GM18519 (cell line): Measurements from ENCODE around the gene CCDC127.
"Not testable (repeated sequence)": the region's sequence is repeated elsewhere in the genome, so short reads cannot be mapped to it uniquely, and the experiment has no call there.

Source experiments
- ATAC-seq: cut with Tn5 transposase; IDR thresholded peaks from one replicate; pipeline ENCODE4 v1.9.1; 2021; ENCODE audit warnings: mild to moderate bottlenecking, moderate library complexity; ENCODE audit not compliant: unreplicated experiment, low FRiP score

Gene CCDC127

DNA sequence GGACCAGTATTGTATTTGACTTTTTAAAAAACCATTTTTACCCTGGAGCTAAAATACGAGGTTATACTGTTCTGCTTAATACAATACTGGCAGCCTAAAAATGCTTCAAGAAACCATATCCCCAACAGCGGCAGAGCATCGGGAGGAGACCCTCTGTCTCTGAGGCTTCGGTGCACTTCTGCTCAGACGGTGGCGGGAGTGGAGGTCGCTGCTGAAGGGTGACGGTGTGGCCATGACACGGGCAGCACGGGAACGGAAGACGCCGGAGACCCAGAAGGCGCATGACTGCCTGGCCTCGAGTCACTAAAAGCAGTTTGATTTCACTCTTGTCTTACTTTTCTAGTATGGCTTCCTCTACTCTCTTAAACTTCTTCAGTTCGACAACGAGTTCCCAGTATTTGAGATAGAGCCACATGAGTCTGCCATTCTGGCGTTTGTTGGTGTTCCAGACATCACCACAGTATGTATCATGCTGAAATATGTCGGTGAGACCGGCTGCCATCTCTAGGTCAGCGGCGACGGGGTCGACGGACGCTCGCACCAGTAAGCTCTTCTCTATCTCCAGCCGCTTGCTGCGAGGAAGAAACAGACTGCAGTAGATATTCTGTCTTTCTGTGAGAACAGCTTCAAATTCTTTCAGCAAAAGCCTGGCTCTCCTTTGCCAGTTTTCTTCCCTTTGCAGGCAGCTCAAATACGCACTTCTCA is 12.8 kb downstream of the CCDC127 start:
- no peak for ATAC-seq

DNA sequence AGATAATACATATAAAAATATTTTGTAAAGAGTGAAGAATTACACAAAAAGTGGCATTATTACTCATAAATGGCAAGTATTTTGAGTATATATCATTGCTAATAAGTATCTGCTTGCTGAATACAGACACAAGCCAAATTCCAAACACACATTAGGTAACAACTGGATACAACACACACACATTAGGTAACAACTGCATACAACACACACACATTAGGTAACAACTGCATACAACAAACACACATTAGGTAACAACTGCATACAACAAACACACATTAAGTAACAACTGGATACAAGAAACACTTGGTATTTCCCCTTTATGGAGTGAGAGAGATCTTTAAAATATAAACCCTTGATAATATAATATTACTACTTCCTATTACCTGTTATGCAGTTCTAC is 13.5 kb downstream of the CCDC127 start:
- no peak for ATAC-seq

DNA sequence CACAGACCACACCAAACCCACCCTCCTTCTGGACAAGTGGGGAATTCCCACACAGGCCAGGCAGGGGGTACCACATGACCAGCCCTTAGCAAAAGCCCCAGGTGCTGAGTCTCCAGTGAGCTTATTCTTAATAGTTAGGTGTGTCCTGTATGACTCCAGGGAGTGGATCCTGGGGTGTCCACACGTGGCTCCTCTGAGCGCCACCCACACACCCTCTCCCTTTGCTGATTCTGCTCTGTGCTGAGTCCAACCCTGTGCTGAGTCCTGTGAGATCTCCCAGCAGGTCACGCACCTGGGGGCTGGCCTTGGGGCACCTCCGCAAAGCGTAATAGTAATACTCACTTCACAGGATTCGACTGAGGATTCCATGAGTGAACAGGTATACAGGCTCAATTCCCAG is 14.0 kb downstream of the CCDC127 start:
- no peak for ATAC-seq

DNA sequence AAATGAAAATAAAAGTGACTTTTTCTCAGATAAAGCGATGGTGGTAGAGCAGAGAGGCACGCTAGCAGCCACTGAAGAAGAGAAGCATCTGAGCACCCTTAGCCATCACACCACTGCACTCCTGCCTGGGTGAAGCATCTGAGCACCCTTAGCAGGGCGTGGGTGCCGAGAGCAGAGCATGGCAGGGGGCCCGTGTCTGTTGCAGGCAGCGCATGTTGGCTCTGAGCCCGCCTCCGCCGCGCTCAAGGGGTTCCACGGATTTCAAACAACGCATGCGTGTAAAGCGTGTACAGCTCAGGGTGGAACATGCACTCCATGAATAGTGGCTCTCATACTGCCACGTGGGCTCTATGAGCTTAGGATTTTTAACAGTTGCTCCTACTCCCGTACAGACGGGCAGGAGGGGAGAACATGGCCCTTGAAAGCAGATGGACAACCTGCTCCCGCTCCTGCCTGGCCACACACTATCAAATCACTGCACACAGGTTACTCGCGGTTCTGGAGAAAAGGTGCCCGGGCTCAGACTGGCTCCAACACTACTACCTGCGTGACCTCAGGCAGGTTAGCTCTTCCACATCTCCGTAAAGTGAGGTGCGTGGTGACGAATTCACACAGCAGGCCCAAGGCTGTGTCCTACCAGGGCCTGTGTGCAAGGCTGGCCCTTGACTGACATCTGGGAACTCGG is 14.6 kb downstream of the CCDC127 start:
- no peak for ATAC-seq

DNA sequence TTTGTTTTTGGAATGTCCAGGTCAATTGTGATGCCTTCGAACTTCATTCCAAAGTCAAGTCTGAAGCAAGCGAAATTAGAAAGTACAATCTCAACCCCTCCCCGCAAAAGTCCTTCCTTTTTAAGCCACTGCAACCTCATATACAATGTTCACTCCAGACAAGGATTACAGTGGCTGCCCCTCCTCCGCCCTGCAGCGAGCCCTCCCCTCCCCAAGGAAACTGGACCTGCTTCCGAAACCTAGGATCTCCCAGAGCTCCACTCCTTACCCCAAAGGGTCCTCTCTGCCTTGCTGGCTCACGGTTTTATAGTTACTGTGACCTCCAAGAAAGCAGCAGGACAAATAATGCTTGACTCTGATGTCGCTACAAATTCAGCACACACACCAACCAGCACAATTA is 16.3 kb downstream of the CCDC127 start:
- no peak for ATAC-seq

DNA sequence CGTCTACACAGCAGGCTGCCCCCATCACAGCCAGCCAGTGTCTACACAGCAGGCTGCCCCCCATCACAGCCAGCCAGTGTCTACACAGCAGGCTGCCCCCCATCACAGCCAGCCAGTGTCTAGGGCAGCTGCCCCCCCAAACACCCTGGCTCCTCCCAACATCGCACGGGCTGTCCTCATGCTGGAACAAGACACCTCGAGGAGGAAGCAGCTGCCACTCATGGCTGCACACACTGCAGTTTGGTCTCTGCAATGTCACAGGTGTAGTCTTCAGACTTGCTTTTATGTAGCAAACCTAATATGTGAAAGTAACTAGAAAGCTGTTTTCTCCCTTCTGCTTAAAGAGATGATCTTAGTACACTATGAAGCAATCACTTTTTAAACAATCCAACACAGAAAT is 17.0 kb downstream of the CCDC127 start:
- no peak for ATAC-seq

DNA sequence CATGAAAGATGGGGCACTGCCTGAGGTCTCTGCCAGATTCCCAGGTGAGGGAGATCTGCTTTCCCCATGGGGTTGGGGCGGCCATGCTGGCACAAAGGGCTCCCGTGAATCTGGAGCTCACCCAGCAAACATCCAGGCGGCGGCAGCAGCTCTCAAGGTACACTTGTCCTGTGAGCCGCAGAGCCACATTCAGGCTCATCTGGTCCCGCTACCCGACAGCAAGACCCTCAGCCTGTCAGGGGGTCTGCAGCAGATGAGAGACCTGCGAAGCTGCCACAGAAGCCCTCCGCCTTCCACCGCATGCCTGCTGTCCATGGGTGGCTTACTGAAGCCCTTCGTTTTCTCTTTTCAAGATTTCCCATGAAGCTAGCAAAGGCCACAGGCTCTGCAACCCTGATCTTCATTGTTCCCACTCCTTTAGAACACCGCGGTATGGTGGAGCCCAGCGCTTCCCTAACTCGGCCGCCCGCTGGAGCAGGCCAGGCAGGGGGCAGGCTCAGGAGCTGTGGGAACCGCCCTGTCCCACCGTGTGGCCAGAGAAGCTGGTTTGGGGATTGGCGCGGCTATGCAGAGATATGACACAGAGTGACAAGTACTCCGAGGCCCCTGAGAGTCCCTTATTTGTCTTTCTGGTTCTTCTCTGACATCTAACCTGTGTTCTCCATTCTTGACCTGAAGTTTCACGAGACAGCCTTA is 17.9 kb downstream of the CCDC127 start:
- ATAC-seq = no peak

DNA sequence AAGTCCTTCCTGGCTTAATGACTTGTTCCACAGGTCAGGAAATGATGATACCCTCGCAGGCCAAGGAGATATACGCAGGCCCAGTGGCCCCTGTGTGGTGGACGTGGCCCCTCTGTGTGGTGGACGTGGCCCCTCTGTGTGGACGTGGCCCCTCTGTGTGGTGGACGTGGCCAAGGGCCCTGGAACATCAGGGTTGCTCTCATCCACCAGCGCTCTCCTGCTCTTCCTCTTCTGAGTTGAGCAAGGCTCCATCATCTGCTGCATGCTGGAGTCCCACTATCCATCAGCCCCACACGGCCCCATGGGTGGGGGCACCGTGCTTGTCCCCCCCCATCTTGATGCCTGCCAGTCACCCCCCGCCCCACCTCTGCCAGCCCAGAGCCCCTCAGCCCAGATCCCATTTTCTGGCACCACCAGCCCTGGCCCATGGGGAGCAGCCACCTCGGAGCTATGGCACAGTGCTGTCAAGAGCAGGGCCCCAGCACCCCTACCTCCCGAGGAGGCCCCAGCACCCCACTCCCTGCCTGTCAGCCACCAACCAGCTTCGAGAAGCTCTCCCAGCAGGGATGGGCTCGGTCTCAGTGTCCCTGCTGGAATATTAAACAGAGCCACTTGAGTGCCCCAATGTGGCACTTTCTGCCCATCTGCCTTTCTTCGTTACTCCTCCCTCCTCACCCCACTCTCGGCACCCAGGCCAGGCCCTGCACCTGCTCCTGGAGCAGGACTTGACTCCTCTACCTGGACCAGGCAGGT is 18.6 kb downstream of the CCDC127 start:
- ATAC-seq = no peak

DNA sequence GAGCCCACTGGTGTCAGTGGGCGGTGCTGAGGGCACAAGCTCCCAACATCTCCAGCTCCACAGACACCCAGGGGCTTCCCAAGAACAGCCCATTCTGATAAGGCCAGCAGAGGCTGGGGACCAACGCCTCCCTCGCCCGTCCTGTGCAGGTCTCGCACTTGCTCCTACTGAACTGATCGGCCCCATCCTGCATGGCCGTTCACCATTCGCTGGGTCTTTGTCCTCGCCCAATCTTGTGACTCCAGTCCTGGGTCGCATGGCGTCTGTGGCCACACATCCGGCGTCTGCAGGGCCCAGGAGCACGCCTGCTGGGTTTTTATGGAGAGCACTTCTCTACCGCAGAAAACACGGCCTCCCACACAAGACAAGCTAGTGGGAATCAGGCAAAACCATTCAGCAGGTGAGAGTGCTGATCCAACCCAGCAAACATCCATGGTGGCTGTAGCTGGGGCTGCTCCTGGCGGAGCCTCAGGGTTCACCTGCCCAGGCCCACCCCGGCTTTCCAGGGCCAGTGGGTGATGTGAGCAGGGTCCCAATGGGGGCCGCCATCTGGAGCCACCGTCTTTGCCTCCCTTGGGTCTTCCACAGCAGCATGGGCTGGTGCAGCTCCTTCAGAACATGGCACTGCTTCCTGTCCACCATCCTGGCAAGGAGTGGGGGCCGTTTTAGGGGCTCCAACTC is 19.3 kb downstream of the CCDC127 start:
- no peak for ATAC-seq

DNA sequence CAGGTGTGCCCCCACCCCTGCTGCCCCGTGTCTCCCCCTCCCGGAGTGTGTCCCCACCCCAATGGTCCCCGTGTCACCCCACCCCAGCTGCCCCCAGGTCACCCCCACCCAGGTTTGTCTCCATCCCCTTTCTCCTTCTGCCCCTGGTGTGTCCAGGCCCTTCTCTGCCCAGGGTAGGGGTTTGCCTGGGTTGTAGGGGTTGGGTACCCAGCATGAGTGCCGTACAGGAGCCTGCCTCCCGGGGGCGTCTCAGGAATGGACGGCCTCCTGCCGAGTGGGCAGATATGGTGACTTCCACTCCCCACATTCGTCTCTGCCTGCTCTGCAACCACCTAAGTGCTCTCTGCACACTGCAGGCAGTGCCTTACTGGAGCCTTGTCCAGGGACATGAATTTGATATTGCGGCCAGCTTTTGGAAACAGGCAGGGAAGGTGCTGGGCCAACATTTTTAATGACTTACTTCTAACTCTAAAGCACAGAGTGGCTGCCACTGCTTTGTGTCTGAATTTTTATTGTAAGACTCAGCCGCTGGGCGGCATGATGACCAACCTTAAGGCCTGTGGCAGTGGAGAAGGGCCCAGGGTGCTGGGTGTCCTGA is 20.0 kb downstream of the CCDC127 start:
- no peak for ATAC-seq

DNA sequence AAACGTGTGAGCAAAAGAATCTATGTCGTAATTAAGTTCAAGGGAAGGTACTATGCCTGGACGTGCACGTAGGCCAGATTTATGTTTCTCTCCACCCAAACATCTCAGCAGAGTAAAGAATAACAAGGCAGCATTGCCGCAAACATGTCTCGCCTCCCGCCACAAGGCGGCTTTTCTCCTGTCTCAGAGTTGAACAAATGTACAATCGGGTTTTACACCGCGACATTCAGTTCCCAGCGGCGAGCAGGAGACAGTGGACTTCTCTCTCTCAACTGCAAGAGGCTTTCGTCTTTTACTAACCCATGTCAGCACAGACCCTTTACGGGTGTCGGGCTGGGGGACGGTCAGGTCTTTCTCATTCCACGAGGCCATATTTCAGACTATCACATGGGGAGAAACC is 20.9 kb downstream of the CCDC127 start:
- not testable (repeated sequence) for ATAC-seq

DNA sequence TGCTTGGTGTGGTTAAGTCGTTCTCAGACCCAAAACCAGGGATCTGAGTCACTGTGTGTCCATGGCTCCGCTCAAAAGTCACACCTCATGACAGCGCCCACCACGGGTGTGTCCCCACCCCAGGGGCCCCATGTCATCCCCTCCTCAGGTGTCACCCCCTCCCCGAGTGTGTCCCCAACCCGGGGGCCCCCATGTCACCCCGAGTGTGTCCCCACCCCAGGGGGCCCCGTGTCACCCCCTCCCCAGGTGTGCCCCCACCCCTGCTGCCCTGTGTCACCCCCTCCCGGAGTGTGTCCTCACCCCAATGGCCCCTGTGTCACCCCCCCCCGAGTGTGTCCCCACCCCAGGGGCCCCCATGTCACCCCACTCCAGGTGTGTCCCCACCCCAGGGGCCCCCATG is 21.6 kb downstream of the CCDC127 start:
- no peak for ATAC-seq

DNA sequence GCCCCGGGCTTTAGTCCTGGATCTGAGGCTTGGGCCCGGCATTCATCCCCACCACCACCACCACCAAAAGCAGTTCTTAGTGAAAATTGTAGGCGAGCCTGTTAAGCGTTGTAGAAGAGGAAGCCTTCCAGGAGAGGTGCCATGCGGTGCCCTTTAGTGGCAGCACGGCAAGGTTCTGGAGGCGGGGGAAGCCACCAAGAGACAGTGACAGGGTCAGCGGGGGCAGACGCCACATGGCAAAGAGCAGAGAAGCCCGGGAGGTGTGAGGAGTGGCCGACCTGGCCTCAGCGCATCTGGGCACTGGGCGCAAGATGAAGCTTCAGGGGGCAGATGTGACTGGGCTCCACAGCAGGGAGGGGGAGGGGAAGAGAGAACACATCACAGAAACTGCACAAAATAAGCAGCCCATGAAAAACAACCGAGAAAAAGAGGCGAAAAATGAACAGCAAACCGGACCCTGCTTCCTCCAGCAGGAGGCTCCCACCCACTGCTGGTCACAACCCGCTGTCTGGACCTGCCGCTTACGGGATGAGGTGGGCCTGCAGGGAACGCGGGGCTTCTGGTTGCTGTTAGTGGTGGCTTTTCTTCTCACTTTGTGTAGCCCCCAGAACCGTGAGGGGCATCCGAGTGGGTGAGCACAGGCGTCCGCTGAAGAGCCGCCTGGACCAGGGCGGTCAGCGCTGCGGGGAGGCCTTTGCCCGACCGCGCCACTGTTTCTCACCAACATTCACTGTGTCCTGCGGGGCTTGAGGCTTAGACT is 22.4 kb downstream of the CCDC127 start:
- ATAC-seq = no peak

DNA sequence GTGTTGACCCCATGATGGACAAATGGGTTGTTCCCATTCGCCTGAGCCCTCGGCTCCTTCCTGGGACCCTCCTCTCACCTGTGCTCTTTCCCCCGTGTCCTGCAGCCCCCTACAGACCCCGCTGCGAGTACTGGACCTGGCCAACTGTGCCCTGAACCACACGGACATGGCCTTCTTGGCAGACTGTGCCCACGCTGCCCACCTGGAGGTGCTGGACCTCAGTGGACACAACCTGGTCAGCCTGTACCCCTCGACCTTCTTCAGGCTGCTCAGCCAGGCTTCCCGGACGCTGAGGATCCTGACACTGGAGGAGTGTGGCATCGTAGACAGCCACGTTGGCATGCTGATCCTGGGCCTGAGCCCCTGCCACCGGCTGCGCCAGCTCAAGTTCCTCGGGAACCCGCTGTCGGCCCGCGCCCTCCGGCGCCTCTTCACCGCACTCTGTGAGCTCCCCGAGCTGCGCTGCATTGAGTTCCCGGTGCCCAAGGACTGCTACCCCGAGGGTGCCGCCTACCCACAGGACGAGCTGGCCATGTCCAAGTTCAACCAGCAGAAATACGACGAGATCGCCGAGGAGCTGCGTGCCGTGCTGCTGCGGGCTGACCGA is 23.2 kb downstream of the CCDC127 start:
- ATAC-seq = no peak

DNA sequence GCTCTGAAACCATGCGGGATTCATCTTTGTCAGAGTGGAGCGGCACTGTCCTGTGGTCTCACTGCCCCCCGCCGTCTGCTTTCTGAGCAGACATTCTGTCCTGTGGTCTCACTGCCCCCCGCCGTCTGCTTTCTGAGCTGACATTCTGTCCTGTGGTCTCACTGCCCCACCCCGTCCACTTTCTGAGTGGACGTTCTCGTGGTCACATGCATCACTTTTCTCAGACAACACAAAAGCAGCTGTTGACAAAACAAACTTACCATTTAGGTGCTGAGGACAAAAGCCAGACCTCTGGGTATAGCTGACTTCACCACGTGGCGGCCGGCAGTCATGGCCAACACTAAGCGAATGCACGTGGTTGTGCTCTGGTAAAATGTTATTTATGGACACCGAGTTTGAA is 23.9 kb downstream of the CCDC127 start:
- ATAC-seq = no peak

DNA sequence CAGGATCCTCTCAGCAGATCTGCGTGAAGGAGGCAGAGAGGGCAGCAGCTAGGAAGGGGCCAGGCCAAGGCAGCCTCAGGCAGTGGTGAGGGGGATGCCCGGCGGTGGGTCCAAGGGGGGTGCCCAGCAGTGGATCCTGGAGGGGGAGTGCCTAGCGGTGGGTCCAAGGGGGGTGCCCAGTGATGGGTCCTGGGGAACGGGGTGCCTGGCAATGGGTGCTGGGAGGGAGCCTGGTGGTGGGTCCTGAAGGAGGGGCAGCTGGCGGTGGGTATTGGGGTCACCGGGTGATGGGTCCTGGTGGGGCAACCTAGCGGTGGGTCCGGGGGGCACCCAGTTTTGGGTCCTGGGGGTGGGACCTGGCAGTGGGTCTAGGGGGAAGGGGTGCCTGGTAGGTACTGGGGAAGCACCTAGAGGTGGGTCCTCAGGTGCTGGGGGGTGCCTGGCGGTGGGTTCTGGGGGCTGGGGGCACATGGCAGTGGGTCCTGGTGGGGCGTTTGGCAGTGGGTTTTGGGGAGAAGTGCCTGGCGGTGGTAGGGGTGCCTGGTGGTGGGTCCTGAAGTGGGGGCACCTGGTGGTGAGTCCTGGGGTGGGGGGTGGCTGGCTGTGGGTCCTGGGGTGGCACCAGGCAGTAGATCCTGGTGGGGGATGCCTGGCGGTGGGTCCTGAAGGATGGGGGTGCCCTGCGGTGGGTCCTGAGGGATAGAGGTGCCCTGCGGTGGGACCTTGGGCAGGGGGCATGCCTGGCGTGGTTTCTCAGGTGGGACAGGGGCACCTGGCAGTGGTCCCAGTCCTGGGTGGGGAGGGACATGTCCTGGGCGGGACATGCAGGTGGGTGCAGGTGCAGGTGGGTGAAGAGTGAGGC is 24.8 kb downstream of the CCDC127 start:
- no peak for ATAC-seq

DNA sequence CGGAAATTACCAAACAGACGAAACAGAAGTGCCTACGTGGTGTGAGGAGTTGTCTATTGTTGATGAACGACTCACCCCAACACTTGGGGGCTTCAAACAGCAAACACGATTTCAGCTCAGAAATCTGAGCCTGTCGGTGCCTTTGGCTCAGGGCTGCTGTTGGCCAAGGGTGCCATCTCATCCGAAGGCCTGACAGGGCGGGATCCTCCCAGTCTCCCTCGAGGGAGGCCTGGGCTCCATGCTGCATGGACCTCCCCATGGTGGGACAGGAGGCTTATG is 25.3 kb downstream of the CCDC127 start:
- ATAC-seq = no peak

DNA sequence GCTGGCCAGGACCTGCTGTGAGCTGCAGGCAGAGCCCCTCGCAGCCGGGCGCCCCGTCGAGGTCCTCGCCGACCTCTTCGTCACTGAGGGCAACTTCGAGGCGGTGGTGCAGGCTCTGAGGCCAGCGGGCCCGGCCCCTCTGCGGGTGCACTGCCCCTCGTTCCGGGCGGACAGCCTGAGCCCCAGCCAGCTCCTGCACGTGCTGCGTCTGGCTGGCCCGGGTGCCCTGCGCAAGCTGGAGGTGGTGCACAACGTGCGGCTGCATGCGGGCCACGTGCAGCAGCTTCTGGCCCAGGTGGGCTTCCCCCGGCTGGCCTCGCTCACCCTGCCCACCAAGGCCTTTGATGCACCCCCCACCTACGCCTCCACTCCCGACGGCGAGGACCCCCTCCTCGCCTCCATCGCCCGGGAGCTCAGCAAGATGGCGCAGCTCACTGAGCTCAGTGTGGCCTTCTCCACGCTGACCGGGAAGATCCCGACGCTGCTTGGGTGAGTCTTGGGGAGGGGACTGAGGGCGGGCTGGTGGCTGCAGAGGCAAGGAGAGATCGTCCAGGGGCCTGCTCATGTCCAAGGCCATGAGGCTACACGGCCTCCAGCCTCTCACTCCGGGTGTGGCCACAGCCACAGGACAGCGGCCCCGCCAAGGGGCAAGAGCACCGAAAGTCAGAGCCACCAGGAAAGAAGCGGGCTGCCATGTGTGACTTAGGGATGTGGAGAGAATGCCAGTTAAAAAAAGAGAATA is 25.8 kb downstream of the CCDC127 start:
- ATAC-seq = no peak
